Measurements from ENCODE around the gene PLEKHA3. TPM values are rescaled to one million over a fixed set of nuclear protein-coding genes. Genes with fewer than 3 reads are reported as not detected.

Gene PLEKHA3
- total RNA-seq, 1 experiment from 2014 or later, result 25.9 TPM

DNA sequence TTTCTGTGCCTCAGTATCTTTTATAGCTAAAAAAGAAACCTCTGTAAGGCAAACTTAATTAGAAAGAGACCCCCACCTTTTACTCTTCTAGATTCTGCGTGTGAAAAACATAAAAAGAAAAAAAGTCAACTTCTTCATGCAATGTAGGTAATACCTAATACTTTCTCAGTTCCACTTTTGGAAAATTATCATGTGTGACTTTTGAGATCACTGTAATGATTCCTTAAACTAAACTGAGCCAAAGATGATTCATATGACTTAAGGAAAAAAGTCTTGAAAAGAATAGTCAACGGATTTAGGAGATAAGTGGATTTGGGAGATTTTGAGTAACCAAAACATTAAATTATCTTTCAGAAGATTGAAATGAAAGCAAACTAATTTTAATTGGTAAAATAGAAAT lies 48.9 kb downstream of the PLEKHA3 start:
- Mint-ChIP-seq H3K27me3 (ENCODE audit: low read depth) (no peaks in the 10 kb centered on the region), H3K36me3 (ENCODE audit: insufficient read depth in 1 of 3, low read depth in 3 of 3) (peaks cover 19 to 34% (median 28%) of the 10 kb centered on the region in 3 experiments), H3K9me3 (no peaks in the 10 kb centered on the region), H3K4me3 (no peak overlapping the region), H3K4me1 (peaks cover 0 to 3% of the 10 kb centered on the region in 2 experiments; a peak in 1 of 4 replicates), H3K27ac (no peak overlapping the region)
- no peak overlapping the region for H3K18ac ChIP-seq (ENCODE audit: insufficient read length, low read depth, low read length)
- no peak for DNase-seq
- H3K4me2 ChIP-seq (ENCODE audit: insufficient read depth, insufficient read length, low read length), result no peak overlapping the region
- no peak overlapping the region for H4K5ac ChIP-seq (ENCODE audit: insufficient read length, low read depth, low read length)
- no peak overlapping the region for H3K9ac ChIP-seq (ENCODE audit: extremely low read depth, insufficient read length, low read length)
- H3K9me3 ChIP-seq (ENCODE audit: control insufficient read depth, low read depth, low read length), result no peaks in the 10 kb centered on the region
- no peak overlapping the region for H3T11ph ChIP-seq (ENCODE audit: low read length)
- H2BK20ac ChIP-seq (ENCODE audit: low read depth, low read length, poor library complexity, severe bottlenecking), result no peak overlapping the region
- no peak overlapping the region for H2BK12ac ChIP-seq (ENCODE audit: insufficient read length, low read depth, low read length)
- no peak overlapping the region for H4K8ac ChIP-seq (replicated peaks; ENCODE audit: insufficient read length, low read depth, low read length)
- no peak overlapping the region for H4K91ac ChIP-seq (ENCODE audit: insufficient read length, low read depth, low read length)
- H2AFZ ChIP-seq (ENCODE audit: low read length), result no peak overlapping the region
- no peaks in the 10 kb centered on the region for H3K23me2 ChIP-seq (ENCODE audit: insufficient read length, low read depth, low read length, poor library complexity, severe bottlenecking)
- H3K27me3 ChIP-seq (ENCODE audit: insufficient read depth, low read length), result no peaks in the 10 kb centered on the region; the same call in 1 of the 2 replicates
- H3K14ac ChIP-seq (ENCODE audit: insufficient read depth, low read length), result no peak overlapping the region
- H3K79me2 ChIP-seq (ENCODE audit: insufficient read depth, low read length), result peaks cover 12% of the 10 kb centered on the region; the same call in 1 of the 2 replicates
- H3K79me1 ChIP-seq (ENCODE audit: insufficient read depth, low read depth, low read length, poor library complexity, severe bottlenecking), result peaks cover 9% of the 10 kb centered on the region
- no CpG with 5 or more reads among the region's 2 CpGs for WGBS (ENCODE audit: extremely low coverage, insufficient read length, low lambda C conversion rate)
- no peaks in the 10 kb centered on the region for H3K4me1 ChIP-seq (ENCODE audit: insufficient read depth, low read length)
- H3K56ac ChIP-seq (ENCODE audit: insufficient read length, low read depth, low read length), result no peak overlapping the region
- H2BK120ac ChIP-seq (ENCODE audit: low read depth, low read length, poor library complexity, severe bottlenecking), result no peak overlapping the region
- no peak overlapping the region for H2BK15ac ChIP-seq (ENCODE audit: low read depth, low read length)
- no peak overlapping the region for H3K27ac ChIP-seq (ENCODE audit: insufficient read length, low read depth, low read length)
- TF ChIP-seq, protein P1, sequence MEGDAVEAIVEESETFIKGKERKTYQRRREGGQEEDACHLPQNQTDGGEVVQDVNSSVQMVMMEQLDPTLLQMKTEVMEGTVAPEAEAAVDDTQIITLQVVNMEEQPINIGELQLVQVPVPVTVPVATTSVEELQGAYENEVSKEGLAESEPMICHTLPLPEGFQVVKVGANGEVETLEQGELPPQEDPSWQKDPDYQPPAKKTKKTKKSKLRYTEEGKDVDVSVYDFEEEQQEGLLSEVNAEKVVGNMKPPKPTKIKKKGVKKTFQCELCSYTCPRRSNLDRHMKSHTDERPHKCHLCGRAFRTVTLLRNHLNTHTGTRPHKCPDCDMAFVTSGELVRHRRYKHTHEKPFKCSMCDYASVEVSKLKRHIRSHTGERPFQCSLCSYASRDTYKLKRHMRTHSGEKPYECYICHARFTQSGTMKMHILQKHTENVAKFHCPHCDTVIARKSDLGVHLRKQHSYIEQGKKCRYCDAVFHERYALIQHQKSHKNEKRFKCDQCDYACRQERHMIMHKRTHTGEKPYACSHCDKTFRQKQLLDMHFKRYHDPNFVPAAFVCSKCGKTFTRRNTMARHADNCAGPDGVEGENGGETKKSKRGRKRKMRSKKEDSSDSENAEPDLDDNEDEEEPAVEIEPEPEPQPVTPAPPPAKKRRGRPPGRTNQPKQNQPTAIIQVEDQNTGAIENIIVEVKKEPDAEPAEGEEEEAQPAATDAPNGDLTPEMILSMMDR (conservative IDR thresholded peaks at IDR 0.05), result no peak
- H3K23ac ChIP-seq (ENCODE audit: insufficient read length, low read depth, low read length), result no peak overlapping the region
- H3K4ac ChIP-seq (ENCODE audit: low read depth, low read length), result no peak overlapping the region
- H4K20me1 ChIP-seq (ENCODE audit: control insufficient read depth, insufficient read depth, insufficient read length), result no peaks in the 10 kb centered on the region
- no peak overlapping the region for H2BK5ac ChIP-seq (ENCODE audit: insufficient read length, low read length)
- no peak overlapping the region for H2AK5ac ChIP-seq (ENCODE audit: insufficient read length, low read length)

Measured in H9 (cell line).